Activated T-cell treated with anti-CD3 and anti-CD28 coated beads for 1 hour (primary cell): ENCODE data around the gene GJA5.

Experiments
- DNase-seq: peaks from one replicate; pipeline ENCODE4 v3.0.0-alpha.2; 2020; ENCODE audit warnings: low read depth

The GJA5 gene

DNA sequence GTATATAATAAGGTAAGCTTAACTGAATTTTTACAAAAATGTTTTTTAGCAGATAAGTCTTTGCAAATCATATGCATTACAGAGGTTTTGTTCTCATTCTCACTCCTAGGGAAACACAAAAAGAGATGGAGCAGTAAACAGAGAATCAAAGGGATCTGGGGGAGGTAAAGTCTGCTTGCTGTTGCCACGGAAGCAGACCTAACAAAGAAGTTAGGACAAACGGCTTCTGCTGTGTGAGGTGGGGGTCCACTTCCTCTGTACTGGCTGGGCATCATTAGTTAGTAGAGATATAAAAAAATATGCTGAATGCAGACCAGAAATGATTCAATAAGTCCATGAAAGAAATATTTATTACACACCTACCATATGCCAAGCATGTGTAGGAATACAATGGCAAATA is 34.2 kb downstream of the GJA5 start:
- no peak for DNase-seq

DNA sequence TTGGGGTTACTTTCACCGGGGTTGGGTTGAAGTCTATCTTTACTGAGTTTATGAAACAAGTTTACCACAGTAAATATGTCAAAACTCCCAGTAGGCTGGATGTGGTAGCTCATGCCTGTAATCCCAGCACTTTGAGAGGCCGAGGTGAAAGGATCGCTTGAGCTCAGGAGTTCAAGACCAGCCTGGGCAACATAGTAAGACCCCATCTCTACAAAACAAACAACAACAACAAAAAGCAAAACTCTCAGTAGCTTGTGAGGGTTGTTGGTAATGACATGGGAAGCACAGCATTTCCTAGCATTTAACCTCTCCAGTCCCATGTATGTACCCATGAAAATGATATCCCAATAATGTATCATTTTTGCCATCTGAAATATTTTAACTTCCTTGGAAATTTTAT is 34.7 kb downstream of the GJA5 start:
- no peak for DNase-seq

DNA sequence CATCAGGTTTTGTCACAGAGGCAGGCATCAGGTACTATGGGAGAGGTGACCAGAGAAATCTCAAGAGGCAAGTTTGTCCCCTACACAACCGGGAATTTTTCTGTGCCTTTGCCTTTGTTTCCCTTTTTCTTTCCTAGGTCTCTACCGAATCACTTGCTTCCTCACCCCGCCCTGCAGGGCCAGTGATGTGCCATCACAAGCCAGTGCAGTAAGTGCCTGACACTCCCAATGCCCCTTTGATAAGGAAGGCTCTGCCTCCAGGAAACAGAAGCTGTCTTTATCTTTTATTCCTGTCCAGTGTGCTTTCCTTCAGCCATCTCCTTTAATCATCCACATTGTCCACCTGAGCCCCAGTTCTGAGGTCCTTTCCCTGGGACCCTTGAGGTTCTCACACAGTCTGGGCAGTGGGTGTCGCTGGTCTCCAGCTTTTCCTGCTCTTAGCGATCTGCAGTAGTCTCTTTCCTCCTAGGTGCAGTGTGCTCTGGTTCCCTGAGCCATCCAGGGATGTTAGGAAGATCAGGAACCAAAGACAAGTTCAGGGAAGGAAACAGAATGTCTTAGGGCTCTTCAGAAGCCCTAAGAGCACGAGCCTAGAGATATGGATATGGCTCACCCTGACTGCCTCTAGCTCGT is 36.6 kb downstream of the GJA5 start:
- no peak for DNase-seq

DNA sequence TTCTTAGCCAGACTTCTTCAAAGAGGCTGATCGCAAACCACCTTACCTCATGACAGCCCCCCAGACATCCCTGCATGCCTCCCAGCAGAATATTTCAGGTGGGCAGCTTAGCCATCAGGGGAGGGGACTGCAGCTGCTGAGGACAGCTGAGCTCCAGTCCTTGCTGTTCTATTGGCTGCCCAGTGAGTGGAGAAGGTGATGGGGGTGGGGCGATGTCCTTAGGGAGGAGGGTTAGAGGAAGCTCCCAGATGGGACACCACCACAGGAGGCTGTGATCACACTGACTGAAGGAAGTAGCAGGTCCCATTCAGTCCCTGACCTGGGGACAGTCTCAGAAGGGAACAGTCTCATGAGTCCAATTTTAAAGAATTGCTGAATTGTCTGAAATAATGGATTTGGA is 38.3 kb downstream of the GJA5 start:
- DNase-seq: no peak

DNA sequence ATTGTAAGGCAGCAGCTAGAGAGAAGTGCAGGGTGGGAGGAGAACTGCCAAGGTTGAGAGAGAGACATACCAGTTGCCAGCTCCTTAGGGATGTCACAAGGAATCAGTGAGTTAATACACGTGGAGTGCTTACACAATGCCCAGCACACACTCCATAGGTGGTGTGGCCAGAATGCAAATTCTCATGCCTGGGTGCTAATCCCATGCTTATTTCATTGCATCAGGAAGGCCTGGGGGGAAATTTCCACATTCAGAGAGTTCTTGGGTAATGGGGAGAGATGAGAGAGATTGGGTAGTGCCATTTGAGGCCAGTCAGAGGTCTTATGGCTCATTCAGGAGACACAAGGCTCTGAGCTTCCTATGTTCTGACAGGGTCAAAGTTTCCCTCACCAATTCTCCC is 38.7 kb downstream of the GJA5 start:
- no peak for DNase-seq

DNA sequence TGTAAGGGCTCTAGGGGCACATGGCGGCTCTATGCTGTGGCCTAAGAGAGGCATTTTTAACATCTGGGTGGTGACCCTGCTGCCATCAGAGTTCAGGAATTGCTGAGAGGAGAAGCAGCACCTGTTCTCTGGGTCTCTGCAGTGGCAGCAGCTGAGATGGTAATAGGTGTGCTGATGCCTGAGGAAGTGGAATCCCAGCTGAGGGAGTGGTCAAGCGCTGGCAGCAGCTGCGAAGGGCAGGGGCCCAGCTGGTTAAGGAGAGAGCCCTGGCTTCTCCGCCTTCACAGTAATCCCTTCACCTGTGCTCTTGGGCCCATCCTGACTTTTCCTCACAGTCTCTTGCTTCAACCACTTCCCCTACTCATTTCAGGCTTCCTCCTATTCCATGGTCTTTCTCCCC is 39.8 kb downstream of the GJA5 start:
- no peak for DNase-seq

DNA sequence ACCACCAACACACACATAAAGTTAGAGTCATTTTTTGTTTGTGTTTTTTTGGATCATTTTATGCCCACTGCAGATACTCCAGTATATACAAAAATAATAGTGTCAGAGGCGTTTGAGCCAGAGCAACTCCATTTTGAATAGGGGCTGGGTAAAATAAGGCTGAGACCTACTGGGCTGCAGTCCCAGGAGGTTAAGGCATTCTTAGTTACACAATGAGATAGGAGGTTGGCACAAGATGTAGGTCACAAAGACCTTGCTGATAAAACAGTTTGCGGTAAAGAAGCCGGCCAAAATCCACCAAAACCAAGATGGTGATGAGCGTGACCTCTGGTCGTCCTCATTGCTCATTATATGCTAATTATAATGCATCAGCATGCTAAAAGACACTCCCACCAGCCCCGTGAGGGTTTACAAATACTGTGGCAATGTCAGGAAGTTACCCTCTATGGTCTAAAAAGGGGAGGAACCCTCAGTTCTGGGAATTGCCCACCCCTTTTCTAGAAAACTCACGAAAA is 40.6 kb downstream of the GJA5 start:
- DNase-seq: no peak

DNA sequence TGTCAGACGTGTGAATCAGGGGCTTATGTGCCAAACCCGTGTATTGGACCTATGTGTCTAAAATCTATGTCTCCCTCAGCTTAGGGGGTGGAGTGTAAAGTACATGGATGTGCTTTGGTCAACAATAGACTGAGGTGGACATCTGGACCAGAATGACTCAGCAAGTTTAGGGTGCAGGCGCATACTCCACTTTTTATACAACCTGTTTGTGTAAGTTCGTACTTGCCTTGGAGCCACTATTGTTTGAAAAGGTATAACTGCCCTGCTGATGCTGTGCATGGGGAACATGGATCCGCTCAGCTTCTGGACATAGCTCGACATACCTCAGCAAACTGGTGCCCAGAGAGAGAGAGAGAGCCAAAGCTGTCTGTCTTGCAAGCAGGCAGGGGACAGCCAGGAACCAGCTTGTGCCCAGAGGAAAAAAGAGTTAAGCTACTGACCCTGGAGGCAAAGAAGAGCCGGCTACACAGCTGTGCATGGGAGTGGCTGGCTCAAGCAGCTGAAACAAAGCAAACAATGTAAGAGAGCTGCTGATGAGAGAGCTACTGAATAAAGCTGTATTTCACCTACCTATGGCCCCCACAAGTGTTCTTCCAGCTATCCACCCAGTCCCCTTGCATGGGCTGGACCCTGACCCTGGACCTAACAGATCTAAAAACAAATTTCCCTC is 41.2 kb downstream of the GJA5 start:
- no peak for DNase-seq

DNA sequence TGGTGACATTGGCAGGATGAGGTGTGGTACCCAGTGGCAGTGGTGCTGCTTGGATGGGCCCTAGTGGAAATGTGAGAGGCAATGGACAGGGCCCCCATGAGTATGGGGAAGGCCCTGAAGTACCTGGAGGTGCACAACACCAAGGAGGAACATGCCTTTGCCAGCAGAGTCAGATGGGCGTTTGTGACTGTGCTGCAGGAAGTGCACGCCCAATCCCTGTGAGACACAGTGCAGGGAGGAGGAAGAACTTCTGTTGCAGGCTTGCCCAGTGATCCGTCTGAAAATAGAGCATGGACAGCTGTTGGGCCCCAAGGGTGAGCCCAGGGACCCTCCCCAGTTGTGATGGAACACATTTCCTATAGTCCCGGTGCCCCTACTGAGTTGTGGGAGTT is 42.7 kb downstream of the GJA5 start:
- no peak for DNase-seq

DNA sequence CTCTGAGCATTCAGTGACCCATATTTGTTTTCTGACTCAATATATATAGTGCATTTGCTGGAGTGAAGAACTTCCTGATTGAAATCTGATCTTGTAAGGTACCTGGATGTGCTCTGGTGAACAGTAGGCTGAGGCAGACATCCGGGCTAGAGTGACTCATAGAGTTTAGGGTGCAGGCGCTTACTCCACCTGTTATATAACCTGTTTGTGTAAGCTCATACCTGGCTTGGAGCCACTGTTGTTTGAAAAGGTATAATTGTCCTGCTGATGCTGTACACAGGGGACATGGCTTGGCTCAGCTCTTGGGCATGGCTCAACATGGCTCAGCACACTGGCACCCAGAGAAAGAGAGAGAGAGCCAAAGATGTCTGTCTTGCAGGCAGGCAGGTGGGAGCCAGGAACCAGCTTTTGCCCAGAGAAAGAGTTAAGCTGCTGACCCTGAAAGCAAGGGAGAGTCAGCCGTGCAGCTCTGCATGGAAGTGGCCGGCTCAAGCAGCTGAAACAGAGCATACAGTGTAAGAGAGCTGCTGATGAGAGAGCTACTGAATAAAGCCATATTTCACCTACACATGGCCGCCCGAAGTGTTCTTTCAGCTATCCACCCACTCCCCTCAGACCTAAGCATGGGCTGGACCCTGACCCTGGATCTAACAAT is 43.2 kb downstream of the GJA5 start:
- DNase-seq: no peak

DNA sequence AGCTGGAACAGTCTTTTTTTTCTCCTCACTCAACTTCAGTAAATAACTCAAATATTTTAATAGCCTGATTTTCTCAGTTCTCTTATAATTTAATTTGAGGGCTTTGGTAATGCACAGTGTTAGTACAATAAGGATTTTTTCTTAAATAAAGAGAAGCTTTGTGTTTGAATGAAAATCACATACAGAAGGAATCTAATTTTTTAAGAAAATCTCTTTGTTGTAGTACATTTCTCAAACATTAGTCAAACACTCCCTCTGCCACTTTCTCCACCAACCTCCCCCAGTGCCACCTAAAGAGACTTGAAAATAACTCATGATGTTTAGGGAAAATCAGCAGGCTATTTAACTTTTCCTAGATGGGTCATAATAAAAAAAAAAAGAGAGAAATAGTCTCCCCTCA is 47.8 kb downstream of the GJA5 start:
- DNase-seq: no peak
